HUDEP-2 (cell line): Measurements from ENCODE around the gene GJA5.

ENCODE experiments used
- DNase-seq, 76 experiments: peaks; one replicate each; lab custom pipeline; 2025; ENCODE audit not compliant: unreplicated experiment in 76 of 76; lab: John Stamatoyannopoulos, UW

The GJA5 gene

DNA sequence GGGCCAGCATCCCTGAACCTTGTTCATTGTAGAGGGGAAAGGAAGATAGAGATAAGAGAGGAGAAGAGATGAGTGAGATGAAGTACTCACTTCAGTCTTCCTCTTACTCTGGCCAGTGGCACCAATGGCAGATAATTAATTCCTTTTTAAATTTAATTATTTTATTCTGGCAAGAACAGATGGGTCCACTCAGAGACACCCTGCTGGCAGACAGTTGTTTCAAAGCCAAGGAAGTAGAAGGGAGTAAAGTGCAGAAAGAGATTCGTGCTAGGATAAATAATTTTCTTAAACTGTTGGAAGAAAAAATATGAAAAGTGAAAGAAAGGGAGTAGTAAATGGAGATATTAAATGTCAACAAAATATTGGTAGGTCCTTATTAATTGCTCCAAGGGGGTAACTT is 7.7 kb upstream of the GJA5 start:
- DNase-seq, result no peak

DNA sequence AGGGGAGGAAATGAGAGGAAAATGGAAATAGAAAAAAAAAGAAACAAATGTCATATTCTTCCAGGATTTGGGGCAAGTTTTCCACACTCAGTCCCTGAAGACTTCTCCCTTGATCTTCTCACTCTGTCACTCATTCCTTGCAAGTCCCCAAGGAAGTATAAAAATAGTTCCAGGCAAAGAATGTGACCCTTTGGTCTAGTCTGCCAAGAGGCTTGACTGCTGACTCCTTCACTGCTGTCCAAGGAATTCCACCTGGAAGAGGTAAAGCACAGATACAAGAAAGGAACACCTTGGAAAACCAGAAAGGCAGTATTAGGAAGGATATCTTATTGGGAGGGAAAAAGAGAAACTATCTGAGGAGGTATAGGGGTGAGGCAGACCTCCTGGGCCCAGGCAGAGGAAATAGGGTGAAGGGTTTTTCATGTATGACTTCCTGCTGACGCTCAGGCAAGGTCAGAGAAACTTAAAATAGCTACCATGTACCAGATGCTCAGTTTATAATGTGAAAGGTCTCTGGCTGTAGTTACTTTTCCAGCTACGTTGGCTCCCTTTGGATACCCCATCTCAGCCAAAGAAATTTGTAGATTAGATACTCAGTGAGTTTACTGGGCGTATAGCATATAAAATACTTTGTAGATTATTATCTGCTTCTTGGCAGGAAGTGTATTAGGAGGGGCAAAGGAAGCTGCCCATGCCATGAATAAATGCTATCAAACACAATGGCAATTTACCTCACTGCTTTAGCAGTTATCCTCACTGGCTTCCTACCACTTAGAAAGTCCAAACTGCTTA is 2.0 kb upstream of the GJA5 start:
- DNase-seq, result no peak

DNA sequence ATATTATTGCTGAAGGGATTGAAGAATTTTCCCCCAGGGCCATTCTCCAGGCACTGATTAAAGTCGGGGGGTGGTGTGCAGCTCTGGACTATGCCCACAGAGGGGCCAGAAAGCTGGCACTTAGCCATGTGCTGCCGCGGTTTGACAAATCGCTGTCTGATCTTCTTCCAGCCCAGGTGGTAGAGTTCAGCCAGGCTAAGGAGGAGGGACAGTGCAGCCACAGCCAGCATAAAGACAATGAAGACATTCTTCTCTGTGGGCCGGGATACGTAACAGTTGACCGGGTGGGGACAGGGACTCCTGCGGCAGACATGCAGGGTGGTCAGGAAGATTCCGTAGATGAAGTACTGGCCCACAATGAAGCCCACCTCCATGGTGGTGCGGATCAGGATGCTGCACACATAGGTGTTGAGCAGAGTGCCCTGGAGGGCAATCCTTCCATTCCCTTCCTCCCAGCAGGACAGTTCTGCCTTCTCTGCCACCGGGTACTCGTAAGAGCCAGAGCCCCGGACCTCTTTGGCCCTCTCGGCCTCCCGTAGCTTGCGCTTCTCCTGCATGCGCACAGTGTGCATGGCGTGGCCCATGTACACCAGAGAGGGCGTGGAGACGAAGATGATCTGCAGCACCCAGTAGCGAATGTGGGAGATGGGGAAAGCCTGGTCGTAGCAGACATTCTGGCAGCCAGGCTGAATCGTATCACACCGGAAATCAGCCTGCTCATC is 1.9 kb downstream of the GJA5 start:
- DNase-seq, result no peak

DNA sequence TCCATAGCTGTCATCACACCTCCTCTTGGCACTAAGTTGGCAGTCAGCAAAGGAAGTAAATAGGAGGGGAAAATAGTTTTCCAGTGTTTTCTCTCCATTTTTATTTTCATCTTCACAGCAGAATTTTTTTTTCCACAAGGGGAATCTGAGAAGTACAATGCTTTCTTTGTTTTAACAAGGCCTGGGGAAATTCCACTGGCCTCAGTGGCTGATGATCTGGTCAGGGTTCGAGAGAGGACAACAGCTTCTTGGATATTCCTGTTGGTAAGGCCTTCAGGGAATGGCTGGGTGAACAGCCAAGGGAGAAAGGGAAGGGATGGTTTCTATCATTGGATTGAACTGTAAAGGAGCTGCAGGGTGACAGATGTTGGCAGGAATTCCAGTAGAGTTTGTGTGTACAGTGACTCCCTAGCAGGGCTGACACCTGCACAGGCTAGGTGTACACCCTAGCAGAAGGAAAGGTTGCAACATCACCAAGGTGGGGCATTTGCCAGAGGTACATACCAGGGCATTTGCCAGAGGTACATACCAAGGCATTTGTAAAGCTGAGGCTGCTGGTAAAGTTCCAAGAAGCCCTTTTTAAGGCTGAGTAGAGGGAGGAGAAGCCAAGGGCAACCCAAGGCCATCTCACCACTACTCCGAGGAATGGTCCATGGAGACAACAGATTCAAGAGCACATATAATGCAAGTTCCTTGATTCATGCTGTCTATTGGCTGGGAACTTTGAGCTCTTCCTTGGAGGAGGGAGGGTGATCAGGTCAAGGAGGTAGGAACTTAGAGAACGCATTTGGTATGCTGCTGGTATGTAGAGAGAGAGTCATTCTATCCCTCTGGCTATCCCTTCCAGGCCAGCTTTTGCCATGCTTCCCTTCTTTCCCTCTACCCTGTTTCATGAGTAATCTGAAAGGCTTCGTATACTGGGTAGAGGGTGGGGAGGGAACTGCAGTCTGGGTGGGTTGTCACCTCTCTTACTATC is 3.1 kb downstream of the GJA5 start:
- DNase-seq, result no peak

DNA sequence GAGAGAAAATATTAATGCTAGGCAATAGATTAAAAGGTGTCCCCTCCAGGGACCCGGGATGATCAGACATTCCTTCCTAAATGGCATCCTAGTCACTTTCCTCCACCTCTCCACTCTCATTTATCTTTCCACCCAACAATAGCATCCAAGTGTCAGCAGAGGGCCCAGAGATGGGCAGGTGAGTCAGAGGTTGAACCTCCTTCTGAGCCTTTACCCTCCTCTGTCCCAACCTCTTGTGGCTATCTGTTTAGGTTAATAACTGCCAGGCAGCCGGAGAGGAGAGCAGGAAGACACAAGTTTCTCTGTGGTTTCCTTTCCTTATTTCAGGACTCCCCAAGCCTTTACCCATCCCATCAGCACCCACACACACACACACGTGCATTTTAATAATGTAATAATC is 4.1 kb downstream of the GJA5 start:
- no peak for DNase-seq

DNA sequence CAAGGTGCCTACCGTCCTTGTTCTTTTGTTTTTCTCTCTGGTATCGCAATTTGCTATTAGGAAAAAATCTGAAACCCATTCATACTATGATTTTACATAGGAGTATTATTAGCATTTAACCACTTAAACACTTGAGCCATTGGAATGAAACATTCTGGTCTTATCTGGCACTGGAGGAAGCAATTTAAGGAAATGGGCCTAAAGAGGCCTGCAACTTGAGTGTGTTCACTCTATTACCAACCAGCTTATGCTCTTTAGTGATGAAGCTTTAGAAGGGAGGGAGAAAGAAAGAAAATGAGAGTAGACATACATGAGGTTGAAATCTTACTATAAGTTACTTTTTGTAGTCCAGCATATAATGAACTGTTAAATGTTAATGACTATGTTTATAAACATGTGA is 5.7 kb downstream of the GJA5 start:
- DNase-seq, result no peak

DNA sequence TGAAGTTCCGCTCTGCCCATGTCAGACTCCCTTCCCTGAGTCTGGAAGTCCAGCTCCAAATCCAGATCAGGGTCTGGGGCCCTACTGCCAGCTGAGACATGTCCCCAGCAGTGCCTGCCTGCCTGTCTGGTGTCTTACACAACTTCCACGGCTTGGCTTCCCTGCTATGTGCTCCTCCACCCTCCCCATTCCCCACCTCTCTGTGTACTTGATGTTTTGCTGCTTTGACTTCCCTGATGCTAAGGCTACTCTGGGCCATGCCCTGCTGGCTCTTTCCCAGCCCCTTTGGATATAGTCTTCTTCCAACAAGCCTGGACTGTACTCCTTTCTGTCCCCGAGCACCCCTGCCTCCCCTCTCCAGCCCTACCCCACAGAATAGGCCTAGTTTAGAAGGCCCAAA is 7.3 kb downstream of the GJA5 start:
- DNase-seq, result no peak

DNA sequence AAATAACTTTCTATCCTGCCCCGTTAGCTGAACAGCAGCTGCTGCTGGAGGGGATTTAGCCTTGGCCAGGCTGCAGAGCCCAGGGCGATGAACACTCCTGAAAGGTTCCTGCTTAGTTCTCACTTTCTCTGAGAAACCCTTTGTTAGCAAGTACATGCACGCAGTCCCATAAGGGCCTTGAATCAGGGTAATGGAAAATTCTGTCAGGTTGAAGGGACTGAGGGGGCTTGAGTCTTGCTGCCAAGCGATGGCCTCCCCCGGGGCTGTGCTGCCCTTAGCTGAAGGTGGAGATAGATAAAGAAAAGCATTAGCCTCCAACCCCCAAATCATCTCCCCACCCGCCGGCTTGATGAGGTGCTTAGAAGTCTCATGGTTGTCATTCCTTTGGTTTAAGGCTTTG is 7.9 kb downstream of the GJA5 start:
- peak in 1 of 76 experiments; percentile 1 for DNase-seq

DNA sequence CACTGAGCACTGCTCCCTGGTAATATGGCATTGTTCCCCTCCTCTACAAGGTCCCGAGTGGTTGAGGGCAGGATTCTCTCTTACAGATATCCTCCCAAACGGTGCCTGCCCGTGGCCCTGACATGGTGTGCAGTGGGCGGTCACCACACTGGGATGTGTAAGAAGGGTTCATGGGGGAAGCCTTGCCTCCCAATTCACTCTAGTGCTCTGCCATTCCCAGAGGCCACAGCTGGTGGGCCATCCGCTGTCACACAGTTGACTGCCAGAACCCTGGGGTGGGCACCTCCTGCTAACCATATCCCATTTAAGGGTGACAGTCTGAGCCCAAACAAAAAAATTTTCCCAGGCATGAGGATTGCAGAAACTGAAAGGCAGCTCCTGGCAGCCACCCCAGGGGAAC is 9.1 kb downstream of the GJA5 start:
- DNase-seq, result no peak

DNA sequence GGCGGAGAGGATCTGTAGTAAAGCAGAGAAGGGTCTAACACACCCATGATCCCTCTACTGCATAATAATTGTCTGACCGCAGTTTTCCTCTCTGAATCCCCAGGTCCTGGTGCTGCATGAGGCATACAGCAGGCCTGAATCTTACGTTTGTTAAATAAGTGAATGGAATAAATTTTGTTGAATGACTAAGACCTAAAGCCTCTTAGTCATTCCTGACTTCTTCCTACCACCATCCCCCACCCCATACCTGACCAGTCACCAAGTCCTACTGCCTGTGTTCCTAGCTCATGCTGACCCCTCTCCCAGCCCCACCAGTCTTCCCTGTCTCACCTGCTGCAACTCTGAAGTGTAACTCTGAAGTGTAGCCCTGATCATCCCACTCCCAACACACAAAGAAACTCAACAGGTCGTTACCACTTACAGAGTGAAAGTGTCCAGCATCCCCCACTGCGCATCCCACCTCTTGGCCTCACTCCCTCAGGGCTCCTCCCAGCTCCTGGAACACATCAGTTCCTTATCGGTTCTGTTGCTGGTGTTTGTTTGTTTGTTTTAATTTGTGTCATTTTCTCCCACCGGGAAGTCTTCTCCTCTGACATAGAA is 9.7 kb downstream of the GJA5 start:
- no peak for DNase-seq

DNA sequence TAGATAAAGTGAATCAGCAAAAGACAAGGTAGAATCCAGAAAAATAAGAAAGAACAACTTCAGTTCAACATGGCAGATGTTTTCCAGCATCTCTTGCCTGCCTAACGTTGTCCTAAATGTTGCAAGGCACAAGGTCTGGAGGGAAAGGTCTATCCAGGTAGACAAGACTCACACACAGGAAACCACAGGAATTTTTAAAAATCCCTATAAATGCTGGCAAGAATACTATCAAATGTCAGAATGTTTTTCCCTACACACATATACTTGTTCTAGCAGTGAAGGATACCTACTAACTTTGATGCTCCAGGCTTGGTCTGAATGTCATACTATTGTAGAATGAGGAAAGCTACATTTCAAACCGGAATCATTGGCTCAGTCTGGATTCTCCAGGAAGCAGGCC is 10.6 kb downstream of the GJA5 start:
- DNase-seq, result no peak

DNA sequence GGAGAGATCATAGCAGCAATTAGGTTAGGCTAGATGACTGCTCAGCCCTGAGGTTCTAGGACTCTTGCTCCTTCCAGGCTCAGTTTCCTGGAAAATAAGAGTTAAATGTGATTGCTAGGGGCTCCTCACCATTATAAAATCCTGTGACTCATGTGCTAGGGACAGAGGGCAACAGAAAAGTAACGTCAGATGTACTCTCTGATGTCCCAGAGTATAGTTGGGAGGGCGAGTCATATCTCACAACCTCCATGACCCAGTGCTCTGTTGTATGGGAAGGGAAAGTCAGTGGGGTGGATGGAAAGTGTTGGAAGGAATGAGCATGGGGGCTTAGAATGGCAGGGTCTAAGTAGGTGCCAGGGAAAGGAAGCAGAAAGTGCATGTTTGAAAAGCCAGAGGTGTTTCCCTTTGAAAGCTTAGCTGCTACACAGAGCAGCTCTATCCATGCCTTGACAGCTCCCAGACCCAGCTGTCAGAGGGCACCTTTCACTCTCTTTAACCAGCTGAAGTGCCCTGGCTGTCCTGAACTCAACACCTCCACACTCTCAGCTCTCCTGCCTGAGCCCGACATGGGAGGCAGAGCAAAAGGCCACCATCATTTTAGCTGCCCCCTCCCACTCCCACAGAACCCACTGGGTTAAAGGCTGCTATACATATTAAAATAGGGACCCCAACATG is 11.6 kb downstream of the GJA5 start:
- DNase-seq, result no peak

DNA sequence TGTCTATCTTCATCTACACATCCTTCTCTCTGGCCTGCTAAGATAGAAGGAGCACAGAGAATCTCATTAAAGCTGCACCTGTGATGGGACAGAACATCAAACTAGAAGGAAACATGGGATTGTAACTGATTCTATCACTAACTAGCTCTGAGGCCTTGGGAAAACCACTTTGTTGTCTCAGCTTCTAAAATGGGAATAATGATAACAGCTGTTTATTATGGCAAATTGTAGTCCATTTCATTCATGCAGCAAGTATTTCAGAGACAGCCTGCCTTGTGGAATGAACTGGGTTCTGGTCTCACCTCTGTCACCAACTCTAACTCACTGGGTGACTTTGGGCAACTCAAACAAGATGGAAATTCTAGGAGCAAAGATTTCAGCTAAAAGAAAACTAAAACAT is 12.4 kb downstream of the GJA5 start:
- DNase-seq, result no peak

DNA sequence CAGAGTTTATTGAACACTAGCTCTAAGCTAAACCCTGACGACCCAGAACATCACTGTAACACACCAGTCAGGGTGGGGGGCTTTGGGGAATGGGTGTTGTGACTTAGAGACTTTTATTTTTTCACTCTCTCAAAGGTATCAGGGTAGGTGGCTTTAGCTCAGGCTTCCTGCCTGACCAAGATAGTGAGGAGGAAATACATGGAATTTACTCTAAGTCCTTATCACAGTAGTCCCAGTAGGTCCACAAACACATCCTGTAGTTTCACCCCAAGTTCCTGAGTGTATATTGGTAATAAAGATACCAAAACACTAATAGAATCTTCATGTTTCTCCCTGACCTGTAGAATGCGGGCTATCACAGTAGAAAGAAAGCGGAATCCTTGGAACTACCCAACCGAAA is 15.1 kb downstream of the GJA5 start:
- no peak for DNase-seq

DNA sequence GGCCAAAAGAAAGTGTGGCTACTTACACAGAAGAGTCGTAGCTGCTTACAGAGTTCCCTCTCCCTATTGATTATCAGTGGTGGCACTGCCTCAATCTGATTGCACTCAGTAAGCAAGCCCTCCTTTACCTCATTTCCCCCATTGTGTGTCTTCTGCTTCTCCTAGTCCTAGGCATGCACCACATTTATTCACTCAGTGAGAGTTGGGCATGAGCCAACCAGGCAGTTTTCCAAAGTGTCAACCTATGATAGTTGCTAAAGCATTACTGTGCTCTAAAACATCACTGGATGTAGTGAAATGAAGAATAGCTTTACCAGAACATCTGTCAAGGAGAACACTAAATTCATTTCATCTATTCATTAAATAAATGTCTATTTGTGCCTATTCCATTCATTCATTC is 19.3 kb downstream of the GJA5 start:
- DNase-seq, result no peak

DNA sequence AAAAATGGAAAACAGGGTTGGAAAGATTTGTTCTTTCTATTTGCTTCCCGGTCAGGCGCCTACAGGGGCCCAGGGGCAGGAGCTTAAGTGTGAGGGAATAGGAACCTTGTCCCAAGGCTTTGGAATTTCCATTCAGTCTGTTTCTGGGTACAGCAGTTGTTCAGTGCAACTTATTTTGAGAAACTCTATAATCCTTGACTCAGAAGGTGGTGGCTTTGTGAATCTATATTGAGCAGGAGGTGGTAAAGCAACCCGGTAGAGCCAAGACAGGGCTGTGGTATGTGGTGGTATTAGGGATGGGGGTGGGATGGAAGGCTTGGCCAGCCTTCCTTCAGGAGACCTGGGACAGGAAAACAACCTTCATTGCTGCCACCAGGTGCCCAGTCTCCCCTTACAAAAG is 20.0 kb downstream of the GJA5 start:
- no peak for DNase-seq

DNA sequence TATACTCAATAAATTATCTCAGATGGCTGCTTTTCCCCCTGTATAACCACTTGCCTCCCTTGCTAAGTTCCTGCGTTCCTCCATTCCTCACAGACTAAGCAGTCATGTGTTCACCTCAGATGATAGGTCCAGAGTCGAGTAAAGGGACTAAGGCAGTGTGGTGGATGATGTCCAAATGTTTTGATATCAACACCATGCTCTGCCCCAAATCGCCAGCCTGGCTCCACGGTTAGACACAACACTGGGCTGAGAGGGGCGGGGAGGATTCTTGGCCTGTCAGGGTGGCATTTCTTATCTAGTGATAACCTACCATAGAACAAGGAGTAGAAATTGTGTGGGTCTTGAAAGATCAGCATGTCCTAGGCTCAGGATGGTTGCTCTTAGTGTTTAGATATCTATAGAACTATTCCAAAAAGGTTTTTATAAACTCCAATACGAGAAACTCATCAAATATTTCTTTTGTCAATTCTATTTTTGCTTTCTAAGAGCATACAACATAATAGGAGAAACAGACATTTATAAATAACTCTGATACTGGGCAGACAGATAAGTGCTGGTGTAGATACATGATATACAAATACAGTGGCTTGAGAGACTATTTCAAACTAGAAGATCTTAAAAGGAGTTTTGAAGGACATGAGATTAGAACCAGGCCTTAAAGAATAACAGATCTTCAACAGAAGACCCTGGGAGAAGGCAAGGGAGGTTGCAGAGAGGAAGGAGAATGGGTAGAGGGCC is 21.5 kb downstream of the GJA5 start:
- peak in 8 of 76 experiments; percentile 1 to 23 (median 10) for DNase-seq

DNA sequence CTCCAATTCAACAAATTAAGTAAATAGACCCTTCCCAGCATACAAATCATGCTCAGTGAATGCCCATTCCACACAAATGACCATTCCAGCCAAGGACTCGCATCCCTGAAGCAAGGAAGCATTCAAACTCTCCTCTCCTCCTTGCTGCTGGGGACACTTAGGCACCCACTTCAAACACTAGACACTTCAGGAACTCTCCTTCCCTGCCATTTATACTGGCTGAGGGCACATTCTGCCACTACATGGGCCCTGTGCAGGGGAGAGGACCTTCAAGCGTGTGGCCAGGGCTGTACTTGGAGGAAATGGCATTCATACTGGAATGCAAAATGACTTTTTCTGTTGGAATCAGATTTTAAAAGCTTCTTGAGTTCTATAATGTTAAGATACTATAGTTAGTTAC is 22.3 kb downstream of the GJA5 start:
- no peak for DNase-seq

DNA sequence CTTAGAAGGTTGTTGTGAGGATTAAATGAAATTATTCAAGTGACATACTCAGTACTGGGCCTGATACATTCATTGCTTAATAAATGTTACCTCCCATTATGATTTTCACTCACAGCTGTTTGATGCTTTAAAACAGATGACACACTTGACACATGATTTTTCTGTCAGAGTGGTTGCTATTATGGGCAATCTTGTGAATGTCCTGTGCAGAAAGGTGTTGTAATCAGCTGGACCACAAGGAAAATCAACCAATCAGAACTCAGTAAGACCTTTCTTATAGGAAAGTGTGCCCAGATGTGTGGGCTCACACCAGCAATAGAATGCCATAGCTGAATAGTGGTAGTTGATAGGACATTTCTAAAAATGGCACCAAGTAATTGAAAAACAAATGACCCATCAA is 23.5 kb downstream of the GJA5 start:
- no peak for DNase-seq

DNA sequence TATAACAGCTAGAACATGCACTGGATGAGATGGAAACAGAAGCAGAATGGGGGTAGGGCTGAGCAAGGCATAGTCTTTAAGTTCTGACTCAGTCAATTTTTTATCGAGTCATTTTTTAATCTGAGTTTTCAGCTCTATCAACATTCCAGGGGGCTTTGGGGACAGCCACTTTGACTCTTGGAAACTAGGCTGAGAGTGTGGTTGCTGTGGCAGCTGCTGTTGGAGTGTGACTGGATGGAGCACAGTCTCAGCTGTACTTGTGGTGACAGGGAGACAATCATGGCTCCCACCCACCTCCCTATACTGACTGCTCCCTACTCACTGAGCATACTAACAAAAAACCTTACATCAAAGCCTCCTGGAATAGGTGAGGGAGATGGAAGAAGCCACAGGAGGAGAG is 25.0 kb downstream of the GJA5 start:
- no peak for DNase-seq
